H1 (cell line): ENCODE results near the gene MAGEA1. TPM values are rescaled to one million over a fixed set of nuclear protein-coding genes. Genes with fewer than 3 reads are reported as not detected.

Experiments used
- CTCF ChIA-PET: fragments of 300-600 bp; sonication (Branson Sonifier 250); formaldehyde crosslinking; loops from one replicate; lab custom pipeline; 2021; ENCODE audit not compliant: partially characterized antibody; lab: Charles Lee
- POLR2A ChIA-PET: fragments of 300-600 bp; sonication (Branson Sonifier 250); formaldehyde crosslinking; loops from one replicate; lab custom pipeline; 2021; ENCODE audit warnings: inconsistent platforms; ENCODE audit not compliant: partially characterized antibody; lab: Charles Lee
- DNase-seq, 2 experiments: peaks; one replicate each; pipeline versions ENCODE4 v3.0.0 to v3.0.0-alpha.2; 2010 to 2022; ENCODE audit warnings: low spot score in 2 of 2, low read depth in 1 of 2, mixed read lengths in 1 of 2
- FAIRE-seq: peaks from 2 replicates; lab custom pipeline; 2011; peaks lifted over from hg19 to GRCh38; lab: Jason Lieb, UNC
- H2AFZ ChIP-seq: 2 replicates; pipeline ENCODE4 v1.8.1; 2012; ENCODE audit warnings: low read length, inconsistent platforms
- H2AK5ac ChIP-seq: 2 replicates; pipeline ENCODE4 v1.6.1; 2013; ENCODE audit warnings: low read depth, low read length
- H2BK120ac ChIP-seq: replicated peaks from 2 replicates; pipeline ENCODE3; 2013; ENCODE audit warnings: low read depth, low read length, inconsistent platforms
- H2BK12ac ChIP-seq: 2 replicates; pipeline ENCODE4 v1.6.1; 2013; ENCODE audit warnings: low read depth, low read length
- H2BK15ac ChIP-seq: 2 replicates; pipeline ENCODE4 v1.6.1; 2013; ENCODE audit warnings: low read length
- H2BK20ac ChIP-seq: 2 replicates; pipeline ENCODE4 v1.6.1; 2013; ENCODE audit warnings: low read length
- H2BK5ac ChIP-seq: 2 replicates; pipeline ENCODE4 v1.6.1; 2013; ENCODE audit warnings: low read depth, low read length
- H3K14ac ChIP-seq: 2 replicates; pipeline ENCODE4 v1.6.1; 2013; ENCODE audit warnings: inconsistent platforms; ENCODE audit not compliant: insufficient read length
- H3K18ac ChIP-seq: 2 replicates; pipeline ENCODE4 v1.6.1; 2013; ENCODE audit warnings: low read length; ENCODE audit errors: extremely low read depth
- H3K23ac ChIP-seq: 2 replicates; pipeline ENCODE4 v1.6.1; 2013; ENCODE audit warnings: inconsistent platforms; ENCODE audit not compliant: insufficient read length
- H3K23me2 ChIP-seq: 2 replicates; pipeline ENCODE4 v1.6.1; 2013; ENCODE audit warnings: low read depth, low read length
- H3K27ac ChIP-seq: 2 replicates; pipeline ENCODE4 v1.6.1; 2011; ENCODE audit warnings: low read depth, low read length, inconsistent platforms
- H3K27me3 ChIP-seq, 4 experiments: replicated peaks in 1 of 4; 1 replicate in 1 of 4; 2 replicates in 3 of 4; pipeline versions ENCODE4 v1.6.1 to v1.8.1; 2011 to 2013; ENCODE audit warnings: low read length in 3 of 4, mild to moderate bottlenecking in 3 of 4, inconsistent platforms in 2 of 4, mixed read lengths in 2 of 4, moderate library complexity in 1 of 4; ENCODE audit not compliant: control insufficient read depth in 3 of 4, insufficient read depth in 3 of 4; ENCODE audit errors: extremely low read depth in 1 of 4
- H3K36me3 ChIP-seq, 4 experiments: 2 replicates each; pipeline versions ENCODE4 v1.6.1 to v1.8.1; 2011 to 2013; ENCODE audit warnings: mild to moderate bottlenecking in 4 of 4, low read length in 3 of 4, moderate library complexity in 2 of 4, control low read depth in 1 of 4, inconsistent platforms in 1 of 4; ENCODE audit not compliant: insufficient read depth in 4 of 4, control insufficient read depth in 2 of 4
- H3K4ac ChIP-seq: replicated peaks from 2 replicates; pipeline ENCODE3; 2013; ENCODE audit warnings: low read length, low read depth, mixed read lengths, inconsistent platforms; ENCODE audit not compliant: insufficient read length
- H3K4me1 ChIP-seq, 4 experiments: replicated peaks in 1 of 4; 1 replicate in 1 of 4; 2 replicates in 3 of 4; pipeline versions ENCODE4 v1.6.1 to v1.8.1; 2011 to 2013; ENCODE audit warnings: low read length in 3 of 4, inconsistent platforms in 2 of 4, mixed read lengths in 1 of 4; ENCODE audit not compliant: insufficient read depth in 4 of 4, control insufficient read depth in 3 of 4
- H3K4me2 ChIP-seq, 2 experiments: 2 replicates each; pipeline versions ENCODE4 v1.6.1 to v1.8.1; 2011 to 2013; ENCODE audit warnings: low read depth in 2 of 2, low read length in 2 of 2, control low read depth in 1 of 2, inconsistent platforms in 1 of 2, mild to moderate bottlenecking in 1 of 2; ENCODE audit not compliant: insufficient read depth in 1 of 2
- H3K4me3 ChIP-seq, 4 experiments: fragments of 200-600, 300-600 bp in 1 of 4; sonication (generic), shearing (Covaris generic), sonication (Bioruptor Twin) in 1 of 4; 2 replicates each; pipeline versions ENCODE4 v1.5.1 to v1.8.1; 2011 to 2016; ENCODE audit warnings: low read length in 4 of 4, low read depth in 3 of 4, control low read depth in 2 of 4, inconsistent platforms in 2 of 4, mild to moderate bottlenecking in 2 of 4, mixed read lengths in 1 of 4, moderate library complexity in 1 of 4; ENCODE audit not compliant: insufficient read depth in 2 of 4; ENCODE audit errors: extremely low read depth in 1 of 4
- H3K56ac ChIP-seq: replicated peaks from 2 replicates; pipeline ENCODE3; 2013; ENCODE audit warnings: low read depth, mild to moderate bottlenecking, mixed read lengths, low read length, inconsistent platforms; ENCODE audit not compliant: insufficient read length
- H3K79me1 ChIP-seq: 2 replicates; pipeline ENCODE4 v1.6.1; 2013; ENCODE audit warnings: low read depth, low read length, control low read depth
- H3K79me2 ChIP-seq, 2 experiments: 2 replicates each; pipeline versions ENCODE4 v1.6.1 to v1.8.1; 2012 to 2013; ENCODE audit warnings: low read length in 2 of 2, mild to moderate bottlenecking in 2 of 2, inconsistent platforms in 1 of 2; ENCODE audit not compliant: insufficient read depth in 2 of 2, control insufficient read depth in 1 of 2
- H3K9ac ChIP-seq, 4 experiments: replicated peaks in 1 of 4; 1 replicate in 1 of 4; 2 replicates in 3 of 4; pipeline versions ENCODE4 v1.6.1 to v1.8.1; 2011 to 2013; ENCODE audit warnings: low read depth in 3 of 4, low read length in 3 of 4, control low read depth in 2 of 4, mild to moderate bottlenecking in 2 of 4, moderate library complexity in 2 of 4, inconsistent platforms in 1 of 4; ENCODE audit errors: extremely low read depth in 1 of 4
- H3K9me3 ChIP-seq, 2 experiments: 2 replicates each; pipeline versions ENCODE4 v1.6.1 to v1.8.1; 2012 to 2013; ENCODE audit warnings: mild to moderate bottlenecking in 2 of 2, moderate library complexity in 2 of 2, control low read depth in 1 of 2, inconsistent platforms in 1 of 2, low read depth in 1 of 2, low read length in 1 of 2, mixed read lengths in 1 of 2; ENCODE audit not compliant: insufficient read depth in 2 of 2
- H4K20me1 ChIP-seq, 2 experiments: replicated peaks in 1 of 2; 2 replicates each; pipeline versions ENCODE3 to v1.8.1; 2011 to 2013; ENCODE audit warnings: inconsistent platforms in 2 of 2, low read length in 2 of 2, mild to moderate bottlenecking in 1 of 2; ENCODE audit not compliant: insufficient read depth in 2 of 2, control insufficient read depth in 1 of 2
- H4K5ac ChIP-seq: 2 replicates; pipeline ENCODE4 v1.6.1; 2013; ENCODE audit warnings: low read length, low read depth, mixed read lengths, inconsistent platforms; ENCODE audit not compliant: insufficient read length
- H4K8ac ChIP-seq: 2 replicates; pipeline ENCODE4 v1.8.0; 2013; ENCODE audit warnings: mild to moderate bottlenecking, moderate library complexity, low read length, inconsistent platforms; ENCODE audit not compliant: insufficient read depth; ENCODE audit errors: extremely low read depth
- H4K91ac ChIP-seq: replicated peaks from 2 replicates; pipeline ENCODE3; 2013; ENCODE audit warnings: low read length, mixed read lengths, inconsistent platforms; ENCODE audit not compliant: insufficient read length
- CHD7 ChIP-seq: fragments of 300-600 bp; sonication (generic); IDR thresholded peaks from 2 replicates; pipeline ENCODE4 v1.7.1; 2012; ENCODE audit warnings: low read length, moderate library complexity, mild to moderate bottlenecking, inconsistent platforms; ENCODE audit not compliant: insufficient replicate concordance
- WGBS, 2 experiments: shearing (Covaris generic) in 1 of 2; methylation state at CpG; one replicate each; pipeline versions ENCODE4 v1.1.6 to v1.1.7; 2013 to 2015; ENCODE audit warnings: low lambda C conversion rate in 2 of 2, mixed read lengths in 2 of 2, inconsistent platforms in 1 of 2, low coverage in 1 of 2, missing lambda C conversion rate in 1 of 2; ENCODE audit not compliant: insufficient replicate concordance in 2 of 2, insufficient coverage in 1 of 2, insufficient read length in 1 of 2; ENCODE audit errors: extremely low coverage in 1 of 2, missing lambda C conversion rate in 1 of 2; 5-methylcytosine and 5-hydroxymethylcytosine counted together
- polyA plus RNA-seq, 7 experiments: library from polyadenylated mRNA; depleted of rRNA in 3 of 7; stranded (reverse) in 5 of 7; unstranded in 2 of 7; fragments of >200 nt in 5 of 7; fragments of 200-250 nt in 2 of 7; gene quantifications; 1 replicate in 5 of 7; 2 replicates in 1 of 7; 4 replicates in 1 of 7; pipeline versions ENCODE4 v1.2.1 to v1.2.3, GENCODE V29; 2011 to 2013; ENCODE audit warnings: missing spikeins in 2 of 7, mixed read lengths in 2 of 7
- total RNA-seq: library from RNA; stranded (reverse); fragmentation: NEBNext Ultra II Directional; extraction: Animal tissue kit (Norgen Biotek cat#: 25700); gene quantifications from 2 replicates; pipeline ENCODE4 v1.2.1, GENCODE V29; 2021

The MAGEA1 gene
- total and polyA plus RNA-seq, 2 of the 8 experiments (the other 6 are each of a cell fraction or from before 2014, with no cell fraction given): not detected

GRCh38 chrX:153184787-153185186 is 5.7 kb downstream of the MAGEA1 start:
- no peak overlapping the region for H4K8ac ChIP-seq
- H3K18ac ChIP-seq: no peak overlapping the region
- WGBS, 2 experiments: 80% methylated on average over 8 of the region's 8 CpGs; no CpG with 5 or more reads in 1 of the 2 experiments
- no peak overlapping the region for H3K4ac ChIP-seq
- FAIRE-seq (no peak), DNase-seq (no peak)
- H3K23me2 ChIP-seq: no peaks in the 10 kb centered on the region
- no peak overlapping the region for H2BK15ac ChIP-seq
- H3K23ac ChIP-seq: no peak overlapping the region
- no peak overlapping the region for H3K14ac ChIP-seq
- H2BK120ac ChIP-seq: no peak overlapping the region
- ChIA-PET CTCF (no interaction called here), POLR2A (no interaction called here)
- no peak overlapping the region for H2BK5ac ChIP-seq
- no peak overlapping the region for H4K91ac ChIP-seq
- no peak overlapping the region for H3K56ac ChIP-seq
- H2AFZ ChIP-seq: no peak overlapping the region
- H3K9me3 ChIP-seq: no peaks in the 10 kb centered on the region
- no peak overlapping the region for H2BK20ac ChIP-seq
- no peak overlapping the region for H4K5ac ChIP-seq
- H3K36me3 ChIP-seq: no peaks in the 10 kb centered on the region
- no peak overlapping the region for H3K4me3 ChIP-seq
- H2BK12ac ChIP-seq: no peak overlapping the region
- H2AK5ac ChIP-seq: no peak overlapping the region
- H3K4me2 ChIP-seq: no peak overlapping the region
- no peaks in the 10 kb centered on the region for H4K20me1 ChIP-seq
- H3K9ac ChIP-seq: no peak overlapping the region
- H3K79me2 ChIP-seq: no peaks in the 10 kb centered on the region
- H3K79me1 ChIP-seq: no peaks in the 10 kb centered on the region
- no peaks in the 10 kb centered on the region for H3K27me3 ChIP-seq
- H3K27ac ChIP-seq: no peak overlapping the region
- no peaks in the 10 kb centered on the region for H3K4me1 ChIP-seq
- no peak for TF ChIP-seq CHD7
